GM21717 (cell line): ENCODE data around the gene ACTA2.
"Not testable (repeated sequence)": the region's sequence is repeated elsewhere in the genome, so short reads cannot be mapped to it uniquely, and the experiment has no call there.

Source experiments
- ATAC-seq: cut with Tn5 transposase; IDR thresholded peaks from one replicate; pipeline ENCODE4 v1.9.1; 2021; ENCODE audit warnings: mild to moderate bottlenecking, moderate library complexity; ENCODE audit not compliant: unreplicated experiment

ACTA2 gene

GRCh38 chr10:88954458-88955083 is 2.0 kb upstream of the ACTA2 start:
- ATAC-seq, result no peak

- ATAC-seq, result no peak
These were observed 1.1 kb upstream of the ACTA2 start for GRCh38 chr10:88953662-88954061.

- no peak for ATAC-seq
These were observed 2.4 kb downstream of the ACTA2 start for GRCh38 chr10:88949912-88950837.

- ATAC-seq, result no peak
These were observed 3.5 kb downstream of the ACTA2 start for GRCh38 chr10:88949051-88949450.

- ATAC-seq, result no peak
These were observed 5.5 kb downstream of the ACTA2 start for GRCh38 chr10:88946965-88947590.

- no peak for ATAC-seq
These were observed 6.4 kb downstream of the ACTA2 start for GRCh38 chr10:88946200-88946599.

- peak; percentile 66 for ATAC-seq
These were observed 7.8 kb downstream of the ACTA2 start for GRCh38 chr10:88944813-88945212.

- no peak for ATAC-seq
These were observed 8.8 kb downstream of the ACTA2 start for GRCh38 chr10:88943778-88944177.

GRCh38 chr10:88941026-88941425 is 11.5 kb downstream of the ACTA2 start:
- no peak for ATAC-seq

GRCh38 chr10:88938938-88939337 is 13.6 kb downstream of the ACTA2 start:
- ATAC-seq, result no peak

- no peak for ATAC-seq
These were observed 14.5 kb downstream of the ACTA2 start for GRCh38 chr10:88938039-88938438.

GRCh38 chr10:88936656-88937055 is 15.9 kb downstream of the ACTA2 start:
- no peak for ATAC-seq

- ATAC-seq, result peak; percentile 39
These were observed 17.5 kb downstream of the ACTA2 start for GRCh38 chr10:88934900-88935672.

GRCh38 chr10:88933564-88933963 is 19.0 kb downstream of the ACTA2 start:
- no peak for ATAC-seq

GRCh38 chr10:88932539-88933256 is 19.9 kb downstream of the ACTA2 start:
- ATAC-seq, result no peak

- not testable (repeated sequence) for ATAC-seq
These were observed 20.5 kb downstream of the ACTA2 start for GRCh38 chr10:88932029-88932428.

GRCh38 chr10:88931548-88931947 is 21.0 kb downstream of the ACTA2 start:
- ATAC-seq, result no peak

- no peak for ATAC-seq
These were observed 24.3 kb downstream of the ACTA2 start for GRCh38 chr10:88928254-88928653.

GRCh38 chr10:88927416-88927690 is 25.2 kb downstream of the ACTA2 start:
- ATAC-seq, result no peak

GRCh38 chr10:88926566-88927415 is 25.8 kb downstream of the ACTA2 start:
- ATAC-seq, result no peak
